Measurements from ENCODE around the gene DIPK1A. TPM values are rescaled to one million over a fixed set of nuclear protein-coding genes. Genes with fewer than 3 reads are reported as not detected.

The DIPK1A gene
- total RNA-seq (2014; rRNA removed; shearing (Covaris generic)): 18.3 and 21.3 TPM in 2 replicates

GRCh38 chr1:92961131-92961895 lies at the start of gene DIPK1A:
TSS of gene DIPK1A (minus strand) at chr1:92961462. CDS start at chr1:92961429, 33 bp downstream.
- DNase-seq (ENCODE audit: low read depth): peak; percentile 84

- peak; percentile 64 for DNase-seq (ENCODE audit: low read depth)
Observed at GRCh38 chr1:93007941-93008577, 46.8 kb upstream of the DIPK1A start.

- DNase-seq (ENCODE audit: low read depth): no peak
Observed at GRCh38 chr1:93005252-93005598, 44.0 kb upstream of the DIPK1A start.

- DNase-seq (ENCODE audit: low read depth): no peak
Observed at GRCh38 chr1:93004566-93005251, 43.4 kb upstream of the DIPK1A start.

GRCh38 chr1:93003981-93004380 lies 42.7 kb upstream of the DIPK1A start:
- DNase-seq (ENCODE audit: low read depth): no peak

GRCh38 chr1:93002781-93003180 lies 41.5 kb upstream of the DIPK1A start:
- no peak for DNase-seq (ENCODE audit: low read depth)

- DNase-seq (ENCODE audit: low read depth): no peak
Observed at GRCh38 chr1:93001893-93002292, 40.6 kb upstream of the DIPK1A start.

GRCh38 chr1:93000751-93001175 lies 39.5 kb upstream of the DIPK1A start:
- no peak for DNase-seq (ENCODE audit: low read depth)

GRCh38 chr1:93000291-93000690 lies 39.0 kb upstream of the DIPK1A start:
- DNase-seq (ENCODE audit: low read depth): no peak

- DNase-seq (ENCODE audit: low read depth): no peak
Observed at GRCh38 chr1:92998821-92999220, 37.6 kb upstream of the DIPK1A start.

GRCh38 chr1:92995441-92996430 lies 34.5 kb upstream of the DIPK1A start:
- DNase-seq (ENCODE audit: low read depth): no peak

GRCh38 chr1:92994105-92994712 lies 32.9 kb upstream of the DIPK1A start:
- DNase-seq (ENCODE audit: low read depth): peak; percentile 78

GRCh38 chr1:92993581-92993980 lies 32.3 kb upstream of the DIPK1A start:
- DNase-seq (ENCODE audit: low read depth): no peak

GRCh38 chr1:92992877-92993276 lies 31.6 kb upstream of the DIPK1A start:
- no peak for DNase-seq (ENCODE audit: low read depth)

GRCh38 chr1:92992054-92992453 lies 30.8 kb upstream of the DIPK1A start:
- no peak for DNase-seq (ENCODE audit: low read depth)

GRCh38 chr1:92990828-92991227 lies 29.6 kb upstream of the DIPK1A start:
- DNase-seq (ENCODE audit: low read depth): no peak

GRCh38 chr1:92989936-92990583 lies 28.8 kb upstream of the DIPK1A start:
- DNase-seq (ENCODE audit: low read depth): no peak

- DNase-seq (ENCODE audit: low read depth): no peak
Observed at GRCh38 chr1:92989253-92989652, 28.0 kb upstream of the DIPK1A start.

GRCh38 chr1:92987462-92987861 lies 26.2 kb upstream of the DIPK1A start:
- DNase-seq (ENCODE audit: low read depth): no peak

GRCh38 chr1:92985101-92985500 lies 23.8 kb upstream of the DIPK1A start:
- no peak for DNase-seq (ENCODE audit: low read depth)
